Keratinocyte (primary cell): ENCODE measurements around the gene ZNF688.

ENCODE experiments used
- CTCF ChIP-seq, 3 experiments: IDR thresholded peaks in 1 of 3; conservative IDR thresholded peaks in 1 of 3; optimal IDR thresholded peaks in 1 of 3; 2 replicates in 2 of 3; 3 replicates in 1 of 3; pipeline versions ENCODE3 to v1.5.1; 2011; ENCODE audit warnings: low read length in 3 of 3, mild to moderate bottlenecking in 3 of 3, moderate library complexity in 2 of 3, control low read depth in 1 of 3, inconsistent platforms in 1 of 3; ENCODE audit not compliant: insufficient read depth in 2 of 3; ENCODE audit errors: extremely low read depth in 1 of 3
- EZH2 ChIP-seq: IDR thresholded peaks from one replicate; pipeline ENCODE4 v1.6.1; 2012; ENCODE audit warnings: inconsistent platforms, mild to moderate bottlenecking, low read length, moderate library complexity

DNA sequence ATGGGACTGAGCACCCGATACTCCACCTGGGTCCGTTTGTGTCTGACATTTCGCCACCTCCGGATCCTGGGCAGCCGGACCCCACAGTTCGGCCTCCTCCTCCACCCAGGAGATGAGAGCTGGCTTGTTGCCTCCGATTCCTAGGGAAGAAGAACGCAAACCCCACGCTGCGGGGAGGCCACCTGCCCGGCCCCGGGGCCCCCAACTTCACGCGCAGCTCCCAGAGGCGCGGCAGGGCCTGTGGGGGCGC lies 13.9 kb downstream of the ZNF688 start:
- TF ChIP-seq CTCF (optimal IDR thresholded peaks at IDR 0.05 in 1 of 3, IDR thresholded peaks at IDR 0.05 in 1 of 3, conservative IDR thresholded peaks at IDR 0.05 in 1 of 3; ENCODE audit: extremely low read depth in 1 of 3, insufficient read depth in 2 of 3, low read length in 3 of 3) (no peak), EZH2 (no peak)
